PFSK-1 (cell line): ENCODE measurements around the gene ADGRG4.

Experiments
- POLR2AphosphoS5 ChIP-seq: IDR thresholded peaks from 2 replicates; pipeline ENCODE4 v1.6.1; 2012; ENCODE audit warnings: low read depth, mild to moderate bottlenecking, control low read depth, low read length, moderate library complexity
- REST ChIP-seq, 2 experiments: IDR thresholded peaks; 2 replicates each; pipeline versions ENCODE4 v1.6.1 to v1.8.0; 2011 to 2012; ENCODE audit warnings: low read depth in 2 of 2, low read length in 2 of 2, control low read depth in 1 of 2, inconsistent platforms in 1 of 2, mild to moderate bottlenecking in 1 of 2, moderate library complexity in 1 of 2; ENCODE audit not compliant: insufficient read depth in 1 of 2
- TAF1 ChIP-seq: IDR thresholded peaks from 2 replicates; pipeline ENCODE4 v1.6.1; 2012; ENCODE audit warnings: low read length, control low read depth, borderline replicate concordance; ENCODE audit not compliant: insufficient read depth

GRCh38 chrX:136376713-136377112 lies 76.0 kb downstream of the ADGRG4 start:
- TF ChIP-seq REST (IDR thresholded peaks at IDR 0.05; ENCODE audit: insufficient read depth in 1 of 2, low read depth in 2 of 2, low read length in 2 of 2) (no peak), POLR2AphosphoS5 (no peak), TAF1 (no peak)
